HepG2 (cell line): Measurements from ENCODE around the gene NSFL1C. TPM values are rescaled to one million over a fixed set of nuclear protein-coding genes. Genes with fewer than 3 reads are reported as not detected.

ENCODE experiments used
- ETV5 ChIP-seq: IDR thresholded peaks from 2 replicates; pipeline ENCODE4 v1.6.1; 2018; ENCODE audit warnings: missing biosample characterization, missing genetic modification reagents, inconsistent platforms, borderline replicate concordance
- HMG20A ChIP-seq: IDR thresholded peaks from 2 replicates; pipeline ENCODE4 v1.6.1; 2016; ENCODE audit warnings: borderline replicate concordance
- HOXA3 ChIP-seq: sonication (generic); formaldehyde crosslinking; IDR thresholded peaks from 2 replicates; pipeline ENCODE4 v1.5.0; 2020; ENCODE audit warnings: missing genetic modification reagents
- JARID2 ChIP-seq: sonication (generic); formaldehyde crosslinking; IDR thresholded peaks from 2 replicates; pipeline ENCODE4 v1.8.1; 2023; ENCODE audit warnings: missing genetic modification reagents, inconsistent platforms; ENCODE audit not compliant: insufficient replicate concordance
- KAT8 ChIP-seq: IDR thresholded peaks from 2 replicates; pipeline ENCODE4 v1.6.1; 2016; ENCODE audit warnings: missing genetic modification reagents, missing compliant biosample characterization
- SNRNP70 ChIP-seq: fragments of 200-400 bp; formaldehyde crosslinking; IDR thresholded peaks from 2 replicates; pipeline ENCODE4 v1.6.1; 2017; ENCODE audit warnings: mild to moderate bottlenecking, low read depth, low read length, moderate library complexity
- SOX13 ChIP-seq, 3 experiments: fragments of 450-650 bp in 1 of 3; sonication (generic) in 1 of 3; formaldehyde crosslinking in 1 of 3; IDR thresholded peaks in 2 of 3; conservative IDR thresholded peaks in 1 of 3; 2 replicates each; pipeline versions ENCODE4 v1.5.0 to v1.6.1; 2016 to 2020; ENCODE audit warnings: antibody characterized with exemption in 1 of 3, mild to moderate bottlenecking in 1 of 3, missing compliant biosample characterization in 1 of 3, missing genetic modification reagents in 1 of 3, moderate library complexity in 1 of 3
- ZNF292 ChIP-seq: sonication (generic); formaldehyde crosslinking; IDR thresholded peaks from 2 replicates; pipeline ENCODE4 v1.8.1; 2022; ENCODE audit warnings: mild to moderate bottlenecking, low read depth, missing genetic modification reagents, borderline replicate concordance
- ZNF33A ChIP-seq: sonication (generic); formaldehyde crosslinking; IDR thresholded peaks from 2 replicates; pipeline ENCODE4 v1.5.1; 2020; ENCODE audit warnings: missing genetic modification reagents, mild to moderate bottlenecking, moderate library complexity, borderline replicate concordance
- polyA plus RNA-seq, 8 experiments: library from polyadenylated mRNA; depleted of rRNA in 3 of 8; stranded (reverse) in 7 of 8; unstranded in 1 of 8; fragments of >200 nt; fragmentation: Illumina TruSeq in 4 of 8; extraction: Trizol in 4 of 8; gene quantifications; 2 replicates each; pipeline versions ENCODE4 v1.2.1 to v1.2.3, GENCODE V29; 2011 to 2016; ENCODE audit warnings: low read depth in 4 of 8, missing spikeins in 1 of 8, mixed read lengths in 1 of 8; ENCODE audit not compliant: insufficient read depth in 1 of 8
- total RNA-seq, 5 experiments: library from RNA; depleted of rRNA; stranded (reverse); fragments of >200 nt; fragmentation: Illumina TruSeq; extraction: Trizol; gene quantifications; 2 replicates each; pipeline ENCODE4 v1.2.3, GENCODE V29; 2016; ENCODE audit warnings: low read depth in 1 of 5
- TF ChIP-seq, protein P1 (sequence below): sonication (generic); formaldehyde crosslinking; IDR thresholded peaks from 2 replicates; pipeline ENCODE4 v1.4.0; 2020; ENCODE audit warnings: missing genetic modification reagents
- TF ChIP-seq, protein P2 (sequence below): sonication (generic); formaldehyde crosslinking; IDR thresholded peaks from 2 replicates; pipeline ENCODE4 v1.4.0; 2020; ENCODE audit warnings: missing genetic modification reagents, borderline replicate concordance
- TF ChIP-seq, protein P3 (sequence below): IDR thresholded peaks from 2 replicates; pipeline ENCODE4 v1.6.1; 2012; ENCODE audit warnings: low read depth, low read length, improper control_type of control experiment

The NSFL1C gene
- total and polyA plus RNA-seq, 2 of the 13 experiments (the other 11 are each of a cell fraction or from before 2014, with no cell fraction given), result 22.9 to 62.7 TPM

DNA sequence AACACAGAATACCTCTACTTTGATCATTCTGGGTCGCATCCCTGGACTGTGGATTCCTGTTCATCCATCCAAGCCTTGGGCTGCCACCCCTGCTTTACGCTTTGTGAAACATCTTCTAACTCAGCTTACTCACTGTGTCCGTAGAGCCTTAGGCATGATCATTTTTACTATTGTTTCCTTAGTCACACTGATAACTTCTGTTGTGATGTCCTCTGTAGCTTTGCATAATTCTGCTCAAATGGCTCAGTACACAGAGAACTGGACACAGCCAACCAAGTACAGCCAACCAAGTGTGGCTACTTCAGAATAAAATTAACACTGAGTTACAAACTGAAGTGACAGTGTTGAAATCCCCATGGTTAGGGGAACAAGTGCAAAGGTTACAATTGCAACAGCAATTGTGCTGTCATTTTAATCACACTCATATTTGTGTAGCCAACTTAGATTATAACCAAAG lies 65.2 kb downstream of the NSFL1C start (continued):
- TF ChIP-seq, protein P1, sequence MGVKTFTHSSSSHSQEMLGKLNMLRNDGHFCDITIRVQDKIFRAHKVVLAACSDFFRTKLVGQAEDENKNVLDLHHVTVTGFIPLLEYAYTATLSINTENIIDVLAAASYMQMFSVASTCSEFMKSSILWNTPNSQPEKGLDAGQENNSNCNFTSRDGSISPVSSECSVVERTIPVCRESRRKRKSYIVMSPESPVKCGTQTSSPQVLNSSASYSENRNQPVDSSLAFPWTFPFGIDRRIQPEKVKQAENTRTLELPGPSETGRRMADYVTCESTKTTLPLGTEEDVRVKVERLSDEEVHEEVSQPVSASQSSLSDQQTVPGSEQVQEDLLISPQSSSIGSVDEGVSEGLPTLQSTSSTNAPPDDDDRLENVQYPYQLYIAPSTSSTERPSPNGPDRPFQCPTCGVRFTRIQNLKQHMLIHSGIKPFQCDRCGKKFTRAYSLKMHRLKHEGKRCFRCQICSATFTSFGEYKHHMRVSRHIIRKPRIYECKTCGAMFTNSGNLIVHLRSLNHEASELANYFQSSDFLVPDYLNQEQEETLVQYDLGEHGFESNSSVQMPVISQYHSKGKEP, result no peak
- TF ChIP-seq, protein P2, sequence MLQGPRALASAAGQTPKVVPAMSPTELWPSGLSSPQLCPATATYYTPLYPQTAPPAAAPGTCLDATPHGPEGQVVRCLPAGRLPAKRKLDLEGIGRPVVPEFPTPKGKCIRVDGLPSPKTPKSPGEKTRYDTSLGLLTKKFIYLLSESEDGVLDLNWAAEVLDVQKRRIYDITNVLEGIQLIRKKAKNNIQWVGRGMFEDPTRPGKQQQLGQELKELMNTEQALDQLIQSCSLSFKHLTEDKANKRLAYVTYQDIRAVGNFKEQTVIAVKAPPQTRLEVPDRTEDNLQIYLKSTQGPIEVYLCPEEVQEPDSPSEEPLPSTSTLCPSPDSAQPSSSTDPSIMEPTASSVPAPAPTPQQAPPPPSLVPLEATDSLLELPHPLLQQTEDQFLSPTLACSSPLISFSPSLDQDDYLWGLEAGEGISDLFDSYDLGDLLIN (CRISPR knock-in tag), result no peak
- TF ChIP-seq SOX13 (IDR thresholded peaks at IDR 0.05) (no peak), SOX13 (CRISPR knock-in tag; conservative IDR thresholded peaks at IDR 0.05 in 1 of 2, IDR thresholded peaks at IDR 0.05 in 1 of 2) (peak in 1 of 2 experiments; percentile 55; a peak in 2 of 4 replicates), SNRNP70 (no peak), KAT8 (CRISPR knock-in tag) (peak; percentile 24; the same call in 1 of the 2 replicates), ZNF292 (CRISPR knock-in tag) (peak; percentile 23; the same call in 1 of the 2 replicates), ETV5 (CRISPR knock-in tag) (no peak), HOXA3 (CRISPR knock-in tag) (0 out of 2 replicates have a peak, but pooled peaks have one; percentile 24), ZNF33A (CRISPR knock-in tag) (no peak), HMG20A (CRISPR knock-in tag) (peak; percentile 32; the same call in 1 of the 2 replicates), JARID2 (CRISPR knock-in tag) (no peak)
- TF ChIP-seq, protein P3, sequence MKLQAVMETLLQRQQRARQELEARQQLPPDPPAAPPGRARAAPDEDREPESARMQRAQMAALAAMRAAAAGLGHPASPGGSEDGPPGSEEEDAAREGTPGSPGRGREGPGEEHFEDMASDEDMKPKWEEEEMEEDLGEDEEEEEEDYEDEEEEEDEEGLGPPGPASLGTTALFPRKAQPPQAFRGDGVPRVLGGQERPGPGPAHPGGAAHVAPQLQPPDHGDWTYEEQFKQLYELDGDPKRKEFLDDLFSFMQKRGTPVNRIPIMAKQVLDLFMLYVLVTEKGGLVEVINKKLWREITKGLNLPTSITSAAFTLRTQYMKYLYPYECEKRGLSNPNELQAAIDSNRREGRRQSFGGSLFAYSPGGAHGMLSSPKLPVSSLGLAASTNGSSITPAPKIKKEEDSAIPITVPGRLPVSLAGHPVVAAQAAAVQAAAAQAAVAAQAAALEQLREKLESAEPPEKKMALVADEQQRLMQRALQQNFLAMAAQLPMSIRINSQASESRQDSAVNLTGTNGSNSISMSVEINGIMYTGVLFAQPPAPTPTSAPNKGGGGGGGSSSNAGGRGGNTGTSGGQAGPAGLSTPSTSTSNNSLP, result peak; percentile 67
- TF ChIP-seq, all 625 proteins: peak for 25
